Activated CD4-positive, alpha-beta T cell treated with anti-CD3 and anti-CD28 coated beads, Interleukin-2, Interleukin-6, amounts not matched to agents 100 ng/mL and 50 ng/mL, durations not matched to agents 16 hours and 8 hours (primary cell): ENCODE results near the gene ADARB2.

Experiments
- DNase-seq: peaks from one replicate; pipeline ENCODE4 v3.0.0-alpha.2; 2020

ADARB2 gene

GRCh38 chr10:1660815-1661214 lies 76.5 kb downstream of the ADARB2 start:
- no peak for DNase-seq

GRCh38 chr10:1660386-1660785 lies 76.9 kb downstream of the ADARB2 start:
- no peak for DNase-seq

- DNase-seq, result no peak
These were observed 78.0 kb downstream of the ADARB2 start for GRCh38 chr10:1659221-1659791.

GRCh38 chr10:1658658-1659057 lies 78.7 kb downstream of the ADARB2 start:
- DNase-seq, result no peak

- no peak for DNase-seq
These were observed 79.8 kb downstream of the ADARB2 start for GRCh38 chr10:1657479-1657878.

GRCh38 chr10:1655367-1655766 lies 82.0 kb downstream of the ADARB2 start:
- no peak for DNase-seq

- DNase-seq, result no peak
These were observed 82.4 kb downstream of the ADARB2 start for GRCh38 chr10:1654811-1655356.

GRCh38 chr10:1654247-1654646 lies 83.1 kb downstream of the ADARB2 start:
- DNase-seq, result no peak

GRCh38 chr10:1653321-1653720 lies 84.0 kb downstream of the ADARB2 start:
- DNase-seq, result no peak

GRCh38 chr10:1652151-1652550 lies 85.2 kb downstream of the ADARB2 start:
- DNase-seq, result no peak

GRCh38 chr10:1651270-1651966 lies 85.9 kb downstream of the ADARB2 start:
- no peak for DNase-seq

- DNase-seq, result no peak
These were observed 86.6 kb downstream of the ADARB2 start for GRCh38 chr10:1650542-1651269.

- no peak for DNase-seq
These were observed 88.7 kb downstream of the ADARB2 start for GRCh38 chr10:1648648-1649047.

- DNase-seq, result no peak
These were observed 91.0 kb downstream of the ADARB2 start for GRCh38 chr10:1646332-1646731.

GRCh38 chr10:1645896-1646295 lies 91.4 kb downstream of the ADARB2 start:
- DNase-seq, result no peak

GRCh38 chr10:1644191-1644711 lies 93.1 kb downstream of the ADARB2 start:
- DNase-seq, result no peak

GRCh38 chr10:1643908-1644179 lies 93.5 kb downstream of the ADARB2 start:
- DNase-seq, result no peak

GRCh38 chr10:1643161-1643907 lies 94.0 kb downstream of the ADARB2 start:
- peak; percentile 61 for DNase-seq

GRCh38 chr10:1642600-1643160 lies 94.6 kb downstream of the ADARB2 start:
- DNase-seq, result no peak

- no peak for DNase-seq
These were observed 95.9 kb downstream of the ADARB2 start for GRCh38 chr10:1641402-1641801.

- DNase-seq, result no peak
These were observed 98.4 kb downstream of the ADARB2 start for GRCh38 chr10:1638889-1639419.

GRCh38 chr10:1635340-1635739 lies 102.0 kb downstream of the ADARB2 start:
- DNase-seq, result no peak

GRCh38 chr10:1634239-1634638 lies 103.1 kb downstream of the ADARB2 start:
- no peak for DNase-seq
